Loucy (cell line): ENCODE results near the gene MYO5B.

Source experiments
- CTCF ChIP-seq: fragments of 200-600 bp; sonication (generic); conservative IDR thresholded peaks from 2 replicates; pipeline ENCODE4 v1.5.1; 2014; ENCODE audit warnings: mild to moderate bottlenecking, antibody characterized with exemption, low read length
- EZH2phosphoT487 ChIP-seq: fragments of 200-600 bp; IDR thresholded peaks from 2 replicates; pipeline ENCODE4 v1.6.1; 2018; ENCODE audit warnings: antibody characterized with exemption, mild to moderate bottlenecking, moderate library complexity, borderline replicate concordance

- TF ChIP-seq CTCF (peak; percentile 74), EZH2phosphoT487 (no peak)
Observed at GRCh38 chr18:50203801-50204604, 9.1 kb upstream of the MYO5B start.
